Activated gamma-delta T cell treated with anti-CD3 and anti-CD28 coated beads, Interleukin-2, amount 50 U/mL, for 16 hours (primary cell): ENCODE measurements around the gene SYT5.
A peak's percentile ranks its signal among the peaks of the same experiment; 100 is the strongest.
"Not testable (repeated sequence)": the region's sequence is repeated elsewhere in the genome, so short reads cannot be mapped to it uniquely, and the experiment has no call there.

Experiments
- DNase-seq: peaks from one replicate; pipeline ENCODE4 v3.0.0-alpha.2; 2020; ENCODE audit warnings: low read depth

SYT5 gene

GRCh38 chr19:55166530-55167268 is 13.4 kb downstream of the SYT5 start, which contains the start of gene DNAAF3:
TSS of gene DNAAF3 (minus strand) at chr19:55166613. CDS start at chr19:55166413, 200 bp downstream.
- DNase-seq: no peak

- DNase-seq: peak; percentile 16
These were observed 14.0 kb downstream of the SYT5 start for GRCh38 chr19:55165952-55166529.

- no peak for DNase-seq
These were observed 18.3 kb downstream of the SYT5 start for GRCh38 chr19:55161571-55162322.

- no peak for DNase-seq
These were observed 19.1 kb downstream of the SYT5 start for GRCh38 chr19:55160986-55161365.

GRCh38 chr19:55160128-55160985 is 19.7 kb downstream of the SYT5 start:
- peak; percentile 75 for DNase-seq

- no peak for DNase-seq
These were observed 21.0 kb downstream of the SYT5 start for GRCh38 chr19:55158848-55159749.

- no peak for DNase-seq
These were observed 21.7 kb downstream of the SYT5 start for GRCh38 chr19:55158423-55158822.

- DNase-seq: no peak
These were observed 22.8 kb downstream of the SYT5 start, which contains the start of gene TNNI3 for GRCh38 chr19:55157064-55157908. TSS of gene TNNI3 (minus strand) at chr19:55157732. CDS start at chr19:55157589, 143 bp downstream.

- DNase-seq: no peak
These were observed 23.7 kb downstream of the SYT5 start for GRCh38 chr19:55156202-55157063.

GRCh38 chr19:55155784-55156183 is 24.3 kb downstream of the SYT5 start:
- DNase-seq: not testable (repeated sequence)

GRCh38 chr19:55153652-55154264 is 26.3 kb downstream of the SYT5 start:
- DNase-seq: no peak

- no peak for DNase-seq
These were observed 28.1 kb downstream of the SYT5 start for GRCh38 chr19:55152017-55152416.

GRCh38 chr19:55149078-55150003 is 30.7 kb downstream of the SYT5 start, which contains the start of gene TNNT1:
TSS of gene TNNT1 (minus strand) at chr19:55149206. CDS start at chr19:55147157, 2,049 bp downstream.
- no peak for DNase-seq

GRCh38 chr19:55147545-55148251 is 32.4 kb downstream of the SYT5 start:
- DNase-seq: no peak

- no peak for DNase-seq
These were observed 33.3 kb downstream of the SYT5 start for GRCh38 chr19:55146705-55147273.

- no peak for DNase-seq
These were observed 33.9 kb downstream of the SYT5 start for GRCh38 chr19:55146078-55146704.
